Lower leg skin (tissue), 4 donors: ENCODE results near the gene ATP5F1D. TPM values are rescaled to one million over a fixed set of nuclear protein-coding genes. Genes with fewer than 3 reads are reported as not detected.

Experiments used
- DNase-seq, 2 donors: peaks; one replicate each; pipeline ENCODE4 v3.0.0-alpha.2; 2019; ENCODE audit warnings: low spot score in 2 of 2
- H3K4me3 ChIP-seq: fragments of 200-600 bp; sonication (generic); 2 replicates; pipeline ENCODE4 v1.5.1; 2017; ENCODE audit warnings: mild to moderate bottlenecking, low read depth; ENCODE audit not compliant: poor library complexity, severe bottlenecking
- CTCF ChIP-seq, 3 donors: fragments of 450-650 bp; IDR thresholded peaks; one replicate each; pipeline ENCODE4 v1.5.1; 2016; ENCODE audit warnings: antibody characterized with exemption in 3 of 3, mild to moderate bottlenecking in 3 of 3, moderate library complexity in 2 of 3
- POLR2A ChIP-seq, 2 donors: fragments of 450-650 bp; IDR thresholded peaks; one replicate each; pipeline ENCODE4 v1.6.1; 2016 to 2017; ENCODE audit warnings: antibody characterized with exemption in 2 of 2, mild to moderate bottlenecking in 1 of 2, moderate library complexity in 1 of 2
- WGBS, 2 donors: methylation state at CpG; one replicate each; pipeline ENCODE4 v1.1.5; 2018; 5-methylcytosine and 5-hydroxymethylcytosine counted together
- intact Hi-C: fragments of 100-400 bp; cut with DNase I; formaldehyde crosslinking; loops from one replicate; pipeline ENCODE4 v1.15.0; 2023; ENCODE audit warnings: low total_unique reads
- total RNA-seq, 4 donors: library from RNA; depleted of rRNA; stranded (reverse); fragments of >200 nt; gene quantifications; one replicate each; pipeline ENCODE4 v1.1.0, GENCODE V29; 2016

Gene ATP5F1D
- total RNA-seq, 4 donors from 2014 or later: 121 to 198 (median 146) TPM

- TF ChIP-seq CTCF (IDR thresholded peaks at IDR 0.05) (no peak), POLR2A (IDR thresholded peaks at IDR 0.05) (no peak)
- DNase-seq: no peak
- intact Hi-C loops: loop anchor here (10.0 kb wide), 1 partner anchor 72 kb away; a partner anchor contains a TSS
- no peak overlapping the region for H3K4me3 ChIP-seq
- 60 to 72% methylated on average over 15 to 18 of the region's 18 CpGs for WGBS, 2 donors
These were observed 41.1 kb downstream of the ATP5F1D start for GRCh38 chr19:1282588-1283206.

- DNase-seq: no peak
- TF ChIP-seq POLR2A (IDR thresholded peaks at IDR 0.05) (no peak), CTCF (IDR thresholded peaks at IDR 0.05) (no peak)
- WGBS, 2 donors: 73 to 74% methylated on average over 21 to 28 of the region's 29 CpGs
- no peak overlapping the region for H3K4me3 ChIP-seq
- intact Hi-C loops: loop anchor here (10.0 kb wide), 1 partner anchor 71 kb away; a partner anchor contains a TSS
These were observed 41.8 kb downstream of the ATP5F1D start for GRCh38 chr19:1283207-1283916.

GRCh38 chr19:1283917-1284292 is 42.4 kb downstream of the ATP5F1D start:
- no peak overlapping the region for H3K4me3 ChIP-seq
- TF ChIP-seq POLR2A (IDR thresholded peaks at IDR 0.05): no peak
- TF ChIP-seq CTCF (IDR thresholded peaks at IDR 0.05): no peak
- WGBS, 2 donors: 69 to 76% methylated on average over 9 to 12 of the region's 12 CpGs
- intact Hi-C loops: loop anchor here (10.0 kb wide), 1 partner anchor 71 kb away; a partner anchor contains a TSS
- DNase-seq: no peak

GRCh38 chr19:1284293-1284978 is 42.9 kb downstream of the ATP5F1D start:
- TF ChIP-seq CTCF (IDR thresholded peaks at IDR 0.05): no peak
- TF ChIP-seq POLR2A (IDR thresholded peaks at IDR 0.05): no peak
- H3K4me3 ChIP-seq: no peak overlapping the region
- intact Hi-C loops: loop anchor here (10.0 kb wide), 1 partner anchor 70 kb away; a partner anchor contains a TSS
- no peak for DNase-seq
- 51 to 56% methylated on average over 19 to 20 of the region's 20 CpGs for WGBS, 2 donors

- intact Hi-C loops: loop anchor here (10.0 kb wide), 1 partner anchor 70 kb away; a partner anchor contains a TSS
- TF ChIP-seq POLR2A (IDR thresholded peaks at IDR 0.05): no peak
- no peak overlapping the region for H3K4me3 ChIP-seq
- 32 to 48% methylated on average over 14 to 24 of the region's 51 CpGs for WGBS, 2 donors
- no peak for DNase-seq
These were observed 43.6 kb downstream of the ATP5F1D start for GRCh38 chr19:1284979-1285736.
